ENCODE results near the gene HS3ST3A1.

DNA sequence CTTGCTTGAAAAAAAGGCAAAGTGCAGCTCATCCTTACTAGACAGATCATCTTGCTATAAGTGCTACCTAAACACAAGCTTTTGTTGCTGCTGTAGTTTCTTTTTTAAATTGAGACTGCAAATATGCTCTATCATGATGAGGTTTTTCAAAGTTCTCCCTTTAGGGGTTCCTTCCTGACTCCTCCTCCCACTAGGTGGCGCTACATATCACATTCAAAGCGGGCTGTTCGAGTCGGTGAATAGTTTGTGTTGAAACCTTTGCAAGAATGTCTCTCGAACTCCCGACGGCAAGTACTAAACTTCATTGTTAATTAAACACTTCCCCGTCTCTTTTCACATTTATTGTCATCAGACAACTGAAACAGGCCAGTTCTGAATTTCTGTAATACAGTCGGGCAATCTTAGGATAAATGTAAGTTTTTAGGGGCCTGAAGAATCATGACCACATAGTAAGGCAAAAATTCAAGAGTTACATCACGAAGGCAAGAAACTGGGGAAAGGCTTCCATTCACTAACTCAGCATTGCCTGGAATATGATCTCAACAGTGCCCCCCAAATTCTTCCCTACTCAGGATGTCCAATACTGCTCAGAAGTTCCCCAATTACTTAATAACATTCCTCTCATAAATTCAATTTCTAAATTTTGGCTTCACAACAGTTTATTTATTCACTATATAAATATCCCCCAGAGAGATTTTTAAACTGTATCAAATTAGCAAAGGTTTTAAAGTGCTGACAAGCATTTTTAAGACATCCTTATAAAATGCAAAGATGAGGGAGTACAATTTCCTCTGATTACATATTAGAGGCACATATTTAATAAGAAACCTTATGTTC is 6.7 kb downstream of the HS3ST3A1 start:
- TF ChIP-seq, protein P1, sequence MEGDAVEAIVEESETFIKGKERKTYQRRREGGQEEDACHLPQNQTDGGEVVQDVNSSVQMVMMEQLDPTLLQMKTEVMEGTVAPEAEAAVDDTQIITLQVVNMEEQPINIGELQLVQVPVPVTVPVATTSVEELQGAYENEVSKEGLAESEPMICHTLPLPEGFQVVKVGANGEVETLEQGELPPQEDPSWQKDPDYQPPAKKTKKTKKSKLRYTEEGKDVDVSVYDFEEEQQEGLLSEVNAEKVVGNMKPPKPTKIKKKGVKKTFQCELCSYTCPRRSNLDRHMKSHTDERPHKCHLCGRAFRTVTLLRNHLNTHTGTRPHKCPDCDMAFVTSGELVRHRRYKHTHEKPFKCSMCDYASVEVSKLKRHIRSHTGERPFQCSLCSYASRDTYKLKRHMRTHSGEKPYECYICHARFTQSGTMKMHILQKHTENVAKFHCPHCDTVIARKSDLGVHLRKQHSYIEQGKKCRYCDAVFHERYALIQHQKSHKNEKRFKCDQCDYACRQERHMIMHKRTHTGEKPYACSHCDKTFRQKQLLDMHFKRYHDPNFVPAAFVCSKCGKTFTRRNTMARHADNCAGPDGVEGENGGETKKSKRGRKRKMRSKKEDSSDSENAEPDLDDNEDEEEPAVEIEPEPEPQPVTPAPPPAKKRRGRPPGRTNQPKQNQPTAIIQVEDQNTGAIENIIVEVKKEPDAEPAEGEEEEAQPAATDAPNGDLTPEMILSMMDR (IDR thresholded peaks at IDR 0.05; ENCODE audit: poor library complexity): peak; percentile 93
- no peak for TF ChIP-seq EZH2 (IDR thresholded peaks at IDR 0.05; ENCODE audit: borderline replicate concordance)
- TF ChIP-seq EZH2phosphoT487 (IDR thresholded peaks at IDR 0.05; ENCODE audit: low read depth, severe bottlenecking, unreplicated experiment): no peak
